ENCODE data around the gene PNMA6E.
"Not testable (repeated sequence)": the region's sequence is repeated elsewhere in the genome, so short reads cannot be mapped to it uniquely, and the experiment has no call there.

DNA sequence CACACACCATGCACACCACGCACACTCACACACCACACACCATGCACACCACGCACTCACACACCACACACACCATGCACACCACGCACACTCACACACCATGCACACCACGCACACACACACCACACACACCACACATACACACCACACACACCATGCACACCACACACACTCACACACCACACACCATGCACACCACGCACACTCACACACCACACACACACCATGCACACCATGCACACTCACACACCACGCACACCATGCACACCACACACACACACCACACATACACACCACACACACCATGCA lies 11.7 kb downstream of the PNMA6E start:
- not testable (repeated sequence) for TF ChIP-seq YY1 (IDR thresholded peaks at IDR 0.05; ENCODE audit: insufficient read depth, insufficient read length); ZNF274 (IDR thresholded peaks at IDR 0.05; ENCODE audit: low read depth, low read length)
